ENCODE results near the gene NRBP1. TPM values are rescaled to one million over a fixed set of nuclear protein-coding genes. Genes with fewer than 3 reads are reported as not detected.

NRBP1 gene
- total and polyA plus RNA-seq, 9 of the 15 experiments (the other 6 are each of a cell fraction or from before 2014, with no cell fraction given): 2.9 to 84.5 (median 36.9) TPM

- TF ChIP-seq IRF9 (tag; IDR thresholded peaks at IDR 0.05): no peak
- no peak for TF ChIP-seq HDAC3 (IDR thresholded peaks at IDR 0.05; ENCODE audit: borderline replicate concordance, partially characterized antibody)
- TF ChIP-seq KDM2B (CRISPR knock-in tag; IDR thresholded peaks at IDR 0.05): no peak
- peak; percentile 43; the same call in 1 of the 2 replicates for TF ChIP-seq TCF15 (CRISPR knock-in tag; IDR thresholded peaks at IDR 0.05)
- TF ChIP-seq TCF7 (IDR thresholded peaks at IDR 0.05; ENCODE audit: borderline replicate concordance): no peak
- no peak for TF ChIP-seq THAP7 (CRISPR knock-in tag; IDR thresholded peaks at IDR 0.05)
- TF ChIP-seq PCBP1 (IDR thresholded peaks at IDR 0.05; ENCODE audit: low read depth, low read length, poor library complexity, severe bottlenecking): peak; percentile 68
- TF ChIP-seq AFF4 (CRISPR knock-in tag; IDR thresholded peaks at IDR 0.05): peak; percentile 79; the same call in 1 of the 2 replicates
- TF ChIP-seq ZNF589 (CRISPR knock-in tag; IDR thresholded peaks at IDR 0.05; ENCODE audit: low read depth): peak; percentile 66; the same call in 1 of the 2 replicates
- TF ChIP-seq ZKSCAN1 (IDR thresholded peaks at IDR 0.05; ENCODE audit: low read depth, low read length): no peak
- no peak for TF ChIP-seq ZKSCAN3 (CRISPR knock-in tag; IDR thresholded peaks at IDR 0.05)
- no peak; the same call in 1 of the 2 replicates for TF ChIP-seq KLF10 (CRISPR knock-in tag; IDR thresholded peaks at IDR 0.05)
- peak in 1 of 2 experiments; percentile 95; a peak in 2 of 4 replicates for TF ChIP-seq FOXK2 (conservative IDR thresholded peaks at IDR 0.05 in 1 of 2, IDR thresholded peaks at IDR 0.05 in 1 of 2; ENCODE audit: low read depth in 2 of 2)
- no peak for TF ChIP-seq FOXA3 (CRISPR knock-in tag; conservative IDR thresholded peaks at IDR 0.05 in 1 of 2, IDR thresholded peaks at IDR 0.05 in 1 of 2)
- no peak for TF ChIP-seq SRF (CRISPR knock-in tag; IDR thresholded peaks at IDR 0.05)
- peak in 1 of 2 experiments; percentile 81; a peak in 2 of 4 replicates for TF ChIP-seq MAZ (CRISPR knock-in tag; conservative IDR thresholded peaks at IDR 0.05 in 1 of 2, IDR thresholded peaks at IDR 0.05 in 1 of 2)
- TF ChIP-seq ZBTB17 (CRISPR knock-in tag; IDR thresholded peaks at IDR 0.05): peak; percentile 66; the same call in 1 of the 2 replicates
- no peak for TF ChIP-seq PURB (CRISPR knock-in tag; IDR thresholded peaks at IDR 0.05; ENCODE audit: low read depth)
- no peak for TF ChIP-seq CHD1 (IDR thresholded peaks at IDR 0.05; ENCODE audit: low read length)
- peak; percentile 89 for TF ChIP-seq CREB1 (IDR thresholded peaks at IDR 0.05)
- TF ChIP-seq CREB1 (CRISPR knock-in tag; IDR thresholded peaks at IDR 0.05): peak; percentile 90
Measured at GRCh38 chr2:27380626-27381545, 47.5 kb upstream of the NRBP1 start, which contains the start of gene ZNF513 (continued).

All from K562 (cell line).